SK-N-SH (cell line): Measurements from ENCODE around the gene EXOC6B.

Experiments used
- EP300 ChIP-seq, 2 experiments: IDR thresholded peaks; 2 replicates each; pipeline versions ENCODE4 v1.4.0 to v1.6.1; 2012; ENCODE audit warnings: borderline replicate concordance in 1 of 2, low read depth in 1 of 2, low read length in 1 of 2
- GATA2 ChIP-seq: sonication (generic); formaldehyde crosslinking; IDR thresholded peaks from 2 replicates; pipeline ENCODE4 v1.5.0; 2020; ENCODE audit warnings: mild to moderate bottlenecking, missing genetic modification reagents
- SMC3 ChIP-seq: IDR thresholded peaks from 2 replicates; pipeline ENCODE4 v1.6.1; 2012; ENCODE audit warnings: low read depth, low read length, improper control_type of control experiment
- YY1 ChIP-seq: IDR thresholded peaks from 2 replicates; pipeline ENCODE4 v1.4.0; 2012; ENCODE audit warnings: low read depth, mild to moderate bottlenecking
- TF ChIP-seq, protein P1 (sequence below): IDR thresholded peaks from 2 replicates; pipeline ENCODE4 v1.4.0; 2012; ENCODE audit warnings: low read depth
- TF ChIP-seq, protein P2 (sequence below): fragments of 200-600 bp; sonication (generic); IDR thresholded peaks from 2 replicates; pipeline ENCODE4 v1.6.1; 2017; ENCODE audit warnings: antibody characterized with exemption, mild to moderate bottlenecking, moderate library complexity
- TF ChIP-seq, protein P3 (sequence below): fragments of 150-350 bp; IDR thresholded peaks from 2 replicates; pipeline ENCODE4 v1.6.1; 2017; ENCODE audit warnings: antibody characterized with exemption, low read length, low read depth, borderline replicate concordance

DNA sequence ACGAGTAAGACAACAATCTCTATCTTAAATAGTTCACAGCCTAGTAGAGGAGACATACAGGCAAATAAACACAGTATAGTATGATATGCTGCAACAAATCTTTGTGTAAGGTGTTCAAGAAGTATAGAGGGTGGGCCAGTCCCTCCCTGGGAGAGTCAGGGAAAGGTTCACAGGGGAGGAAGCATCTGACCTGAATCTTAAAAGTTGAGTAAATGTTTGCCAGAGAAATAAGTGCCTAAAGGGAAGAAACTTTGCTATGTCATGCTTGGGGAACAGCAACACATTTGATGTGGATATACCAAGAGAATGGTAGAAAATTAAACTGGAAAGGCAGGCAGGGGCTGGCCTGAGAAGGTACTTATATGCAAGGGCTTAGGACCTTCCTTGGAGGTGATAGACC is 552.4 kb downstream of the EXOC6B start:
- TF ChIP-seq EP300 (IDR thresholded peaks at IDR 0.05; ENCODE audit: borderline replicate concordance in 1 of 2, low read depth in 1 of 2, low read length in 1 of 2): no peak
- TF ChIP-seq, protein P1, sequence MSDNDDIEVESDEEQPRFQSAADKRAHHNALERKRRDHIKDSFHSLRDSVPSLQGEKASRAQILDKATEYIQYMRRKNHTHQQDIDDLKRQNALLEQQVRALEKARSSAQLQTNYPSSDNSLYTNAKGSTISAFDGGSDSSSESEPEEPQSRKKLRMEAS: no peak
- TF ChIP-seq, protein P2, sequence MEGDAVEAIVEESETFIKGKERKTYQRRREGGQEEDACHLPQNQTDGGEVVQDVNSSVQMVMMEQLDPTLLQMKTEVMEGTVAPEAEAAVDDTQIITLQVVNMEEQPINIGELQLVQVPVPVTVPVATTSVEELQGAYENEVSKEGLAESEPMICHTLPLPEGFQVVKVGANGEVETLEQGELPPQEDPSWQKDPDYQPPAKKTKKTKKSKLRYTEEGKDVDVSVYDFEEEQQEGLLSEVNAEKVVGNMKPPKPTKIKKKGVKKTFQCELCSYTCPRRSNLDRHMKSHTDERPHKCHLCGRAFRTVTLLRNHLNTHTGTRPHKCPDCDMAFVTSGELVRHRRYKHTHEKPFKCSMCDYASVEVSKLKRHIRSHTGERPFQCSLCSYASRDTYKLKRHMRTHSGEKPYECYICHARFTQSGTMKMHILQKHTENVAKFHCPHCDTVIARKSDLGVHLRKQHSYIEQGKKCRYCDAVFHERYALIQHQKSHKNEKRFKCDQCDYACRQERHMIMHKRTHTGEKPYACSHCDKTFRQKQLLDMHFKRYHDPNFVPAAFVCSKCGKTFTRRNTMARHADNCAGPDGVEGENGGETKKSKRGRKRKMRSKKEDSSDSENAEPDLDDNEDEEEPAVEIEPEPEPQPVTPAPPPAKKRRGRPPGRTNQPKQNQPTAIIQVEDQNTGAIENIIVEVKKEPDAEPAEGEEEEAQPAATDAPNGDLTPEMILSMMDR: no peak
- no peak for TF ChIP-seq SMC3
- TF ChIP-seq YY1: no peak
- TF ChIP-seq, protein P3, sequence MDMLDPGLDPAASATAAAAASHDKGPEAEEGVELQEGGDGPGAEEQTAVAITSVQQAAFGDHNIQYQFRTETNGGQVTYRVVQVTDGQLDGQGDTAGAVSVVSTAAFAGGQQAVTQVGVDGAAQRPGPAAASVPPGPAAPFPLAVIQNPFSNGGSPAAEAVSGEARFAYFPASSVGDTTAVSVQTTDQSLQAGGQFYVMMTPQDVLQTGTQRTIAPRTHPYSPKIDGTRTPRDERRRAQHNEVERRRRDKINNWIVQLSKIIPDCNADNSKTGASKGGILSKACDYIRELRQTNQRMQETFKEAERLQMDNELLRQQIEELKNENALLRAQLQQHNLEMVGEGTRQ: no peak
- no peak for TF ChIP-seq GATA2 (CRISPR knock-in tag)
